K562 (cell line): ENCODE data around the gene FAM180B. TPM values are rescaled to one million over a fixed set of nuclear protein-coding genes. Genes with fewer than 3 reads are reported as not detected.

ENCODE experiments used
- ATAC-seq: fragments of 200-7000 bp; cut with Tn5 transposase; 3 replicates; pipeline ENCODE4 v1.9.1; 2020; ENCODE audit warnings: moderate library complexity
- BruUV-seq: library from RNA; stranded (reverse); fragments of 400-500 nt; replicated peaks from 2 replicates; lab custom pipeline; 2021; lab: Mats Ljungman, UMichigan
- CTCF ChIA-PET: fragments of 300-600 bp; formaldehyde crosslinking; extraction: SDS; loops from one replicate; lab custom pipeline; 2021; ENCODE audit warnings: low intra/inter-chr PET ratio; lab: Yijun Ruan, JAX
- POLR2A ChIA-PET: fragments of 300-600, 350-650 bp; sonication (Branson Sonifier 250); formaldehyde crosslinking; extraction: SDS; loops from one replicate; lab custom pipeline; 2021; ENCODE audit warnings: antibody characterized with exemption, inconsistent platforms; lab: Yijun Ruan, JAX
- DNase-seq, 4 experiments: peaks; one replicate each; pipeline versions ENCODE4 v3.0.0 to v3.0.0-alpha.2; 2011 to 2018; ENCODE audit warnings: low spot score in 3 of 4, mixed read lengths in 3 of 4; ENCODE audit errors: extremely low read depth in 1 of 4
- FAIRE-seq: peaks from 2 replicates; lab custom pipeline; 2011; peaks lifted over from hg19 to GRCh38; lab: Jason Lieb, UNC
- H2AFZ ChIP-seq: 2 replicates; pipeline ENCODE4 v1.6.0; 2011; ENCODE audit warnings: low read depth, low read length, control low read depth, inconsistent platforms
- H3K27ac ChIP-seq: fragments of 200-600 bp; 3 replicates; pipeline ENCODE4 v1.8.0; 2011; ENCODE audit warnings: low read depth, mild to moderate bottlenecking, control low read depth, inconsistent platforms, low read length, moderate library complexity, mixed read lengths; ENCODE audit errors: extremely low read depth
- H3K27me3 ChIP-seq, 2 experiments: fragments of 300-600 bp in 1 of 2; 2 replicates in 1 of 2; 3 replicates in 1 of 2; pipeline versions ENCODE4 v1.6.0 to v1.8.0; 2011; ENCODE audit warnings: inconsistent platforms in 2 of 2, low read length in 2 of 2, mild to moderate bottlenecking in 1 of 2, mixed read lengths in 1 of 2, moderate library complexity in 1 of 2; ENCODE audit not compliant: control insufficient read depth in 2 of 2, insufficient read depth in 2 of 2
- H3K36me3 ChIP-seq: fragments of 300-600 bp; 3 replicates; pipeline ENCODE4 v1.8.0; 2011; ENCODE audit warnings: mild to moderate bottlenecking, low read length, inconsistent platforms; ENCODE audit not compliant: control insufficient read depth, insufficient read depth
- H3K4me1 ChIP-seq, 2 experiments: fragments of 200-600 bp in 1 of 2; replicated peaks in 1 of 2; 2 replicates in 1 of 2; 3 replicates in 1 of 2; pipeline versions ENCODE4 v1.5.1 to v1.8.0; 2011; ENCODE audit warnings: inconsistent platforms in 2 of 2, low read length in 2 of 2, mild to moderate bottlenecking in 1 of 2, mixed read lengths in 1 of 2, moderate library complexity in 1 of 2; ENCODE audit not compliant: control insufficient read depth in 2 of 2, insufficient read depth in 2 of 2
- H3K4me2 ChIP-seq: 2 replicates; pipeline ENCODE4 v1.6.1; 2011; ENCODE audit warnings: low read length, control low read depth, inconsistent platforms, mixed read lengths; ENCODE audit not compliant: insufficient read depth
- H3K4me3 ChIP-seq: fragments of 200-600 bp; sonication (generic), shearing (Covaris generic); 2 replicates; pipeline ENCODE4 v1.5.1; 2016; ENCODE audit warnings: control low read depth, inconsistent platforms
- H3K79me2 ChIP-seq: fragments of 200-600 bp; 3 replicates; pipeline ENCODE4 v1.8.0; 2011; ENCODE audit warnings: low read length, inconsistent platforms; ENCODE audit not compliant: control insufficient read depth, insufficient read depth
- H3K9ac ChIP-seq, 2 experiments: 2 replicates each; pipeline versions ENCODE4 v1.6.0 to v1.6.1; 2011; ENCODE audit warnings: low read depth in 2 of 2, low read length in 2 of 2, control low read depth in 1 of 2, inconsistent platforms in 1 of 2, mild to moderate bottlenecking in 1 of 2, mixed read lengths in 1 of 2; ENCODE audit not compliant: insufficient read depth in 1 of 2
- H3K9me1 ChIP-seq: one replicate; pipeline ENCODE4 v1.6.0; 2011; ENCODE audit warnings: inconsistent platforms, mild to moderate bottlenecking, low read length, moderate library complexity; ENCODE audit not compliant: control insufficient read depth, insufficient read depth
- H3K9me3 ChIP-seq: replicated peaks from 2 replicates; pipeline ENCODE4 v1.5.1; 2011; ENCODE audit warnings: low read depth, low read length, inconsistent platforms; ENCODE audit not compliant: control insufficient read depth, insufficient read depth
- H4K20me1 ChIP-seq: replicated peaks from 2 replicates; pipeline ENCODE4 v1.6.1; 2011; ENCODE audit warnings: low read length, inconsistent platforms, mixed read lengths; ENCODE audit not compliant: control insufficient read depth, insufficient read depth
- CEBPG ChIP-seq, 3 experiments: fragments of 200-800 bp in 1 of 3; sonication (Bioruptor generic) in 1 of 3; sonication (generic) in 1 of 3; formaldehyde crosslinking in 1 of 3; IDR thresholded peaks in 2 of 3; conservative IDR thresholded peaks in 1 of 3; 2 replicates each; pipeline versions ENCODE4 v1.6.1 to v1.8.0; 2016 to 2022; ENCODE audit warnings: missing compliant biosample characterization in 2 of 3, missing genetic modification characterization in 2 of 3, mild to moderate bottlenecking in 1 of 3, missing genetic modification reagents in 1 of 3
- CREM ChIP-seq: IDR thresholded peaks from 2 replicates; pipeline ENCODE4 v1.6.1; 2014; ENCODE audit warnings: antibody characterized with exemption, low read depth
- ELF1 ChIP-seq: fragments of 200-800 bp; sonication (Bioruptor generic); IDR thresholded peaks from 2 replicates; pipeline ENCODE4 v1.6.1; 2016; ENCODE audit warnings: missing genetic modification characterization, missing compliant biosample characterization
- ELF2 ChIP-seq: fragments of 250-450 bp; sonication (Bioruptor Pico); IDR thresholded peaks from 2 replicates; pipeline ENCODE4 v1.5.0; 2021; ENCODE audit warnings: mild to moderate bottlenecking
- ERF ChIP-seq: fragments of 450-650 bp; formaldehyde crosslinking; IDR thresholded peaks from 2 replicates; pipeline ENCODE4 v1.4.0; 2020; ENCODE audit warnings: mild to moderate bottlenecking, mixed read lengths
- HDAC8 ChIP-seq: fragments of 450-650 bp; IDR thresholded peaks from 2 replicates; pipeline ENCODE4 v1.6.1; 2016; ENCODE audit warnings: mild to moderate bottlenecking, missing genetic modification characterization, moderate library complexity, missing compliant biosample characterization
- NFRKB ChIP-seq: fragments of 450-650 bp; IDR thresholded peaks from 2 replicates; pipeline ENCODE4 v1.6.1; 2016; ENCODE audit warnings: low read depth
- SMAD4 ChIP-seq: fragments of 250-450 bp; sonication (Bioruptor Pico); conservative IDR thresholded peaks from 2 replicates; pipeline ENCODE4 v1.8.0; 2021; ENCODE audit warnings: inconsistent platforms, mild to moderate bottlenecking, moderate library complexity
- TGIF2 ChIP-seq: sonication (generic); formaldehyde crosslinking; IDR thresholded peaks from 2 replicates; pipeline ENCODE4 v1.8.1; 2022; ENCODE audit warnings: mild to moderate bottlenecking, missing genetic modification reagents, moderate library complexity
- THRAP3 ChIP-seq: fragments of 450-650 bp; IDR thresholded peaks from 2 replicates; pipeline ENCODE4 v1.6.1; 2016; ENCODE audit warnings: mild to moderate bottlenecking, inconsistent platforms, borderline replicate concordance
- in situ Hi-C: fragments of 300-500 bp; cut with MboI; formaldehyde crosslinking; loops from 4 replicates; pipeline ENCODE4 v1.15.0; 2018; ENCODE audit warnings: inconsistent platforms, mixed read lengths
- intact Hi-C: fragments of 100-400 bp; cut with micrococcal nuclease; formaldehyde crosslinking; loops from 2 replicates; pipeline ENCODE4 v1.14.2; 2022
- polyA plus RNA-seq, 8 experiments: library from polyadenylated mRNA; depleted of rRNA in 4 of 8; stranded (reverse) in 5 of 8; unstranded in 3 of 8; fragments of >200 nt; fragmentation: Nextera tagmentation in 2 of 8; fragmentation: Illumina TruSeq in 1 of 8; extraction: Ambion mirVana in 2 of 8; extraction: Trizol in 1 of 8; gene quantifications; 2 replicates each; pipeline versions ENCODE4 v1.2.1 to v1.2.3, GENCODE V29; 2011 to 2014; ENCODE audit warnings: inconsistent platforms in 1 of 8, missing spikeins in 1 of 8
- total RNA-seq, 7 experiments: library from RNA; depleted of rRNA in 6 of 7; stranded (reverse); fragments of >200 nt in 6 of 7; fragmentation: Illumina TruSeq in 2 of 7; extraction: Trizol in 2 of 7; gene quantifications; 2 replicates each; pipeline versions ENCODE4 v1.2.1 to v1.2.3, GENCODE V29; 2011 to 2021; ENCODE audit warnings: low replicate concordance in 1 of 7
- TF ChIP-seq, protein P1 (sequence below): sonication (generic); formaldehyde crosslinking; IDR thresholded peaks from 2 replicates; pipeline ENCODE4 v1.8.0; 2022; ENCODE audit warnings: missing genetic modification reagents, mild to moderate bottlenecking, moderate library complexity, borderline replicate concordance
- TF ChIP-seq, protein P2 (sequence below): fragments of 200-800 bp; sonication (Bioruptor generic); IDR thresholded peaks from 2 replicates; pipeline ENCODE4 v1.6.1; 2017; ENCODE audit warnings: missing genetic modification characterization, missing compliant biosample characterization
- TF ChIP-seq, protein P3 (sequence below), 3 experiments: IDR thresholded peaks in 2 of 3; conservative IDR thresholded peaks in 1 of 3; 2 replicates each; pipeline ENCODE4 v1.5.1; 2011 to 2012; ENCODE audit warnings: low read length in 3 of 3, mild to moderate bottlenecking in 3 of 3, control low read depth in 2 of 3, improper control_type of control experiment in 1 of 3, inconsistent platforms in 1 of 3, low read depth in 1 of 3, mixed read lengths in 1 of 3, moderate library complexity in 1 of 3; ENCODE audit not compliant: insufficient read depth in 2 of 3

The FAM180B gene
- total and polyA plus RNA-seq, 9 of the 15 experiments (the other 6 are each of a cell fraction or from before 2014, with no cell fraction given): 0.05 to 0.14 TPM; not detected in 7

DNA sequence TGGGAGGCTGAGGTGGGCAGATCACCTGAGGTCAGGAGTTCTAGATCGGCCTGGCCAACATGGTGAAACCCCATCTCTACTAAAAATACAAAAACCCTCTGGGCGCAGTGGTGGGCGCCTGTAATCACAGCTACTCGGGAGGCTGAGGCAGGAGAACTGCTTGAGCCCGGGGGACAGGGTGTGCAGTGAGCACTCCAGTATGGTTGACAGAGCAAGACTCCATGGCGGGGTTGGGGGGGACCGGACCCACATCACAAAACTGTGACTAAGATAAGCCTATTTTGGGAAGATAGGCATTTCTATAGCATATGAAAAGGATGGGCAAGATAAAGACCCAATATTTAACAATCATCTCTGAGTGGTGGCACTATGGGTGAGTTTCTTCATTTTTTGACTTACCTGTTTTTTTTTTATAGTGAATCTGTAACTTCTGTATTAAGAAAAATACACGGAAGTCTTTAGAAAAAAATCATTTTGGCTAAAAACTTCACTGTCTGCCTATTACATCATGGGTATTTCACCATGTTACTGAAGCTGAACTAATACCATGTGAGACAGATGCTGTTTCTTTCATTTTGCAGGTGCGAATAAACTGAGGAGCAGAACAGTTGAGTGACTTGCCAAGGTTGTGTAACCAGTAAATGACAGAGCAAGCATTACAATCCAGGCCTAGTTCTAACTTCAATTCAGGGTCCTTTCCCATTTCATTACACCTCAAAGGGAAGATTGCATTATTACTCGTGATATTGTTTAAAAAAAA lies 36.0 kb upstream of the FAM180B start (continued):
- TF ChIP-seq CEBPG (CRISPR knock-in tag; IDR thresholded peaks at IDR 0.05): 0 out of 2 replicates have a peak, but pooled peaks have one; percentile 40
- TF ChIP-seq CEBPG (tag; conservative IDR thresholded peaks at IDR 0.05 in 1 of 2, IDR thresholded peaks at IDR 0.05 in 1 of 2): peak; percentile 45 to 58; a peak in 3 of 4 replicates

- ChIA-PET POLR2A (interaction anchor here (0.6 to 3.8 kb wide), 7 partner anchors 9 to 1556 kb away, joined by 3 to 28 read pairs (median 6); partner anchors contain the start of gene PTPMT1), CTCF (interaction anchor here (1.5 kb wide), 1 partner anchor 66 kb away, joined by 7 read pairs; no protein-coding TSS in a partner anchor)
- ATAC-seq (peak; percentile 59), FAIRE-seq (peak; percentile 67), DNase-seq (peak in 3 of 4 experiments; percentile 46 to 64 (median 48))
- H3K79me2 ChIP-seq: peaks cover 69% of the 10 kb centered on the region
- H3K4me2 ChIP-seq: peak overlapping the region; percentile 96
- H3K4me3 ChIP-seq: peak overlapping the region; percentile 100
- no peak overlapping the region for H2AFZ ChIP-seq
- H3K9me1 ChIP-seq: peaks cover 6% of the 10 kb centered on the region
- peak overlapping the region in 1 of 2 experiments; percentile 92; a peak in 2 of 4 replicates for H3K9ac ChIP-seq
- intact Hi-C loops (loop anchor here (2.0 to 5.0 kb wide), 2 partner anchors 39 to 66 kb away; no protein-coding TSS in a partner anchor), in situ Hi-C loops (no loop called here)
- H3K27me3 ChIP-seq: no peaks in the 10 kb centered on the region
- peak overlapping the region; percentile 7; the same call in 1 of the 3 replicates for H3K27ac ChIP-seq
- H3K4me1 ChIP-seq: peaks cover 11 to 18% of the 10 kb centered on the region in 2 experiments; a peak in 4 of 5 replicates
- H4K20me1 ChIP-seq: peaks cover 12% of the 10 kb centered on the region
- H3K36me3 ChIP-seq: peaks cover 27% of the 10 kb centered on the region
- TSS peak; percentile 39 for BruUV-seq
- H3K9me3 ChIP-seq: no peaks in the 10 kb centered on the region
- TF ChIP-seq SMAD4: no peak
- no peak for TF ChIP-seq NFRKB
- no peak for TF ChIP-seq THRAP3
- TF ChIP-seq ELF1 (tag): no peak
- TF ChIP-seq, protein P1, sequence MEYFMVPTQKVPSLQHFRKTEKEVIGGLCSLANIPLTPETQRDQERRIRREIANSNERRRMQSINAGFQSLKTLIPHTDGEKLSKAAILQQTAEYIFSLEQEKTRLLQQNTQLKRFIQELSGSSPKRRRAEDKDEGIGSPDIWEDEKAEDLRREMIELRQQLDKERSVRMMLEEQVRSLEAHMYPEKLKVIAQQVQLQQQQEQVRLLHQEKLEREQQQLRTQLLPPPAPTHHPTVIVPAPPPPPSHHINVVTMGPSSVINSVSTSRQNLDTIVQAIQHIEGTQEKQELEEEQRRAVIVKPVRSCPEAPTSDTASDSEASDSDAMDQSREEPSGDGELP (CRISPR knock-in tag): no peak; the same call in 1 of the 2 replicates
- TF ChIP-seq, protein P2, sequence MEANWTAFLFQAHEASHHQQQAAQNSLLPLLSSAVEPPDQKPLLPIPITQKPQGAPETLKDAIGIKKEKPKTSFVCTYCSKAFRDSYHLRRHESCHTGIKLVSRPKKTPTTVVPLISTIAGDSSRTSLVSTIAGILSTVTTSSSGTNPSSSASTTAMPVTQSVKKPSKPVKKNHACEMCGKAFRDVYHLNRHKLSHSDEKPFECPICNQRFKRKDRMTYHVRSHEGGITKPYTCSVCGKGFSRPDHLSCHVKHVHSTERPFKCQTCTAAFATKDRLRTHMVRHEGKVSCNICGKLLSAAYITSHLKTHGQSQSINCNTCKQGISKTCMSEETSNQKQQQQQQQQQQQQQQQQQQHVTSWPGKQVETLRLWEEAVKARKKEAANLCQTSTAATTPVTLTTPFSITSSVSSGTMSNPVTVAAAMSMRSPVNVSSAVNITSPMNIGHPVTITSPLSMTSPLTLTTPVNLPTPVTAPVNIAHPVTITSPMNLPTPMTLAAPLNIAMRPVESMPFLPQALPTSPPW: no peak
- no peak for TF ChIP-seq CREM
- TF ChIP-seq ERF (CRISPR knock-in tag): no peak
- no peak for TF ChIP-seq TGIF2 (CRISPR knock-in tag)
- TF ChIP-seq, protein P3, sequence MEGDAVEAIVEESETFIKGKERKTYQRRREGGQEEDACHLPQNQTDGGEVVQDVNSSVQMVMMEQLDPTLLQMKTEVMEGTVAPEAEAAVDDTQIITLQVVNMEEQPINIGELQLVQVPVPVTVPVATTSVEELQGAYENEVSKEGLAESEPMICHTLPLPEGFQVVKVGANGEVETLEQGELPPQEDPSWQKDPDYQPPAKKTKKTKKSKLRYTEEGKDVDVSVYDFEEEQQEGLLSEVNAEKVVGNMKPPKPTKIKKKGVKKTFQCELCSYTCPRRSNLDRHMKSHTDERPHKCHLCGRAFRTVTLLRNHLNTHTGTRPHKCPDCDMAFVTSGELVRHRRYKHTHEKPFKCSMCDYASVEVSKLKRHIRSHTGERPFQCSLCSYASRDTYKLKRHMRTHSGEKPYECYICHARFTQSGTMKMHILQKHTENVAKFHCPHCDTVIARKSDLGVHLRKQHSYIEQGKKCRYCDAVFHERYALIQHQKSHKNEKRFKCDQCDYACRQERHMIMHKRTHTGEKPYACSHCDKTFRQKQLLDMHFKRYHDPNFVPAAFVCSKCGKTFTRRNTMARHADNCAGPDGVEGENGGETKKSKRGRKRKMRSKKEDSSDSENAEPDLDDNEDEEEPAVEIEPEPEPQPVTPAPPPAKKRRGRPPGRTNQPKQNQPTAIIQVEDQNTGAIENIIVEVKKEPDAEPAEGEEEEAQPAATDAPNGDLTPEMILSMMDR (IDR thresholded peaks at IDR 0.05 in 2 of 3, conservative IDR thresholded peaks at IDR 0.05 in 1 of 3; ENCODE audit: insufficient read depth in 2 of 3, low read depth in 1 of 3, low read length in 3 of 3): peak; percentile 50 to 68 (median 51); a peak in 5 of 6 replicates
- TF ChIP-seq HDAC8 (tag): no peak
- no peak for TF ChIP-seq ELF2 (CRISPR knock-in tag)
Observed at GRCh38 chr11:47551086-47551485, 35.4 kb upstream of the FAM180B start.
